Left ventricle myocardium inferior (tissue), 1 donor: ENCODE measurements around the gene CELF4. TPM values are rescaled to one million over a fixed set of nuclear protein-coding genes. Genes with fewer than 3 reads are reported as not detected.

Source experiments
- DNase-seq: peaks from one replicate; pipeline ENCODE4 v3.0.0-alpha.2; 2020
- H3K27ac ChIP-seq: fragments of 200-600 bp; replicated peaks from 2 replicates; pipeline ENCODE4 v1.8.0; 2021
- H3K27me3 ChIP-seq: fragments of 200-600 bp; 2 replicates; pipeline ENCODE4 v1.8.0; 2021; ENCODE audit warnings: low read depth
- H3K36me3 ChIP-seq: fragments of 200-600 bp; 2 replicates; pipeline ENCODE4 v1.8.0; 2021
- H3K4me1 ChIP-seq: fragments of 200-600 bp; 2 replicates; pipeline ENCODE4 v1.8.0; 2021
- H3K4me3 ChIP-seq: fragments of 200-600 bp; 2 replicates; pipeline ENCODE4 v1.8.0; 2021; ENCODE audit warnings: mild to moderate bottlenecking, moderate library complexity
- H3K9me3 ChIP-seq: fragments of 200-600 bp; replicated peaks from 2 replicates; pipeline ENCODE4 v1.8.0; 2021
- intact Hi-C: fragments of 100-400 bp; cut with micrococcal nuclease; formaldehyde crosslinking; loops from one replicate; pipeline ENCODE4 v1.11.0; 2022
- total RNA-seq: library from RNA; stranded (reverse); fragmentation: NEBNext Ultra II Directional; extraction: Animal tissue kit (Norgen Biotek cat#: 25700); gene quantifications from one replicate; pipeline ENCODE4 v1.2.1, GENCODE V29; 2021
- TF ChIP-seq, protein P1 (sequence below): fragments of 200-600 bp; IDR thresholded peaks from 2 replicates; pipeline ENCODE4 v1.8.0; 2021; ENCODE audit warnings: antibody characterized with exemption, mild to moderate bottlenecking, borderline replicate concordance
- donor health status: DM: no; HTN: yes; CAD: no; lungs with severe emphysema.

Gene CELF4
- total RNA-seq, 1 donor from 2014 or later: 0.60 TPM

DNA sequence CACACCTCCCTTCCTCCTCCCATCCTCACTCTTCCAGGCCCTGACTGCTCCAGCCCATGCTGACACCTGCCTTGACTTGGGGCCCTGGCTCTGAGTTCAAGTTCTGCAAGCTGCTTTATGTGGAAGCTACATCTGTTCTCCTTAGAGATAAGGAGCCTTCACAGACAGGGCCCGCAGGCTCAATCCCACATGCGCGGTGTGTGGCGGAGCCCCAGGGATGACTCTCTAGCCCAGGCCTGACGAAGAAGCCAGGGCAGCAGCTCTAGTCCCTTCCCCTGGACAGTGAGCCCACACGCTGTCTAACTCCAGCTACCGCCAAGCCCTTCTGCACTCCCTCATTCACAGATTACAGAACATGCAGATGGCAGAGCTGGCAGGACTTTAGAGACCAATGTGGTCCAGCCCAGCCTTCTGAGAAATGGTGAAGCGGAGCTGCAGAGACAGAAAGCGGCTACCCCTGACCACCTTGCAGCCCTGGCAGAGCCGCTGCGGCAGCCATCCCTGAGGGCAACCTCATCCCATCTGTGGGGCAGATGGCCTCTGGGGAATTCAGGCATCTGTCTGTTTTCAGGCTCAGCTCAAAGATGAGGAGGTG, 304.3 kb downstream of the CELF4 start:
- peaks cover 98% of the 10 kb centered on the region for H3K27me3 ChIP-seq
- H3K27ac ChIP-seq: no peak overlapping the region

DNA sequence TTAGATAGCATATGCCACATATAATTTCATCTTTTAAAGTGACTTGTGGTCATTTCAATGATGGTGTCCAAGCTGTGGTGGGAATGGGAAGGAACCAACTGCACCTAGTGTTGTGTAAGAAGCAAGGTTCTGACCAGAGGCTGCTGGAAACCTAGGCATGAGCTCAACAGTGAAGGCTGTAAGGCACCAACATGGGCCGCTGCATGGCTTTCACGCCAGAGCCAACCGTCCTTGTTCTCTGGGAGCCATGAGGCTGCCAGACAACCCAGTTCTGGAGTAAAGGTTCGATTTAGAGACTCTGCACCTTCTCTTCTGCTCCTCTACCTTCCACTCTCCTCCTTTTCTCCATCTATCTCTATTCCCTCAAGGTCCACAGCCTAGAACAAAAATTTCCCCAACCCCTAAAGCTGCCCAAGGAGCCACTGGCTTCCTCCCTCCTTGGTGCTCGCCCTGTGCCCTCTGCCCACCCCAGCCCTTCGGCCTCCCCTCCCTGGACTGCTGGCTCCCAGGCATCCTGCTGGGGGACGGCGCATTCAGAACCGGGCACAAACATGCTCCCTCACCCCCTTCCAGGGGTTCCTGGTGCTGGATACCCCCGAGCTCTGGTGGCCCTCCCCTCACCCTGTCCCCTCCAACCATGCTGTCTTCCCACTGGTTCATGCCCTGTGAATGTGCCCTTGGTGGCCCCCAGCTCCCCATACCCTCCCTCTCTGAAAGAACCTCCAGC, 305.1 kb downstream of the CELF4 start:
- intact Hi-C loops: no loop called here
- H3K4me1 ChIP-seq: no peaks in the 10 kb centered on the region
- H3K27ac ChIP-seq: no peak overlapping the region
- no peaks in the 10 kb centered on the region for H3K36me3 ChIP-seq
- DNase-seq: no peak
- peaks cover 98% of the 10 kb centered on the region for H3K27me3 ChIP-seq
- H3K4me3 ChIP-seq: no peak overlapping the region
- H3K9me3 ChIP-seq: no peaks in the 10 kb centered on the region
- TF ChIP-seq, protein P1, sequence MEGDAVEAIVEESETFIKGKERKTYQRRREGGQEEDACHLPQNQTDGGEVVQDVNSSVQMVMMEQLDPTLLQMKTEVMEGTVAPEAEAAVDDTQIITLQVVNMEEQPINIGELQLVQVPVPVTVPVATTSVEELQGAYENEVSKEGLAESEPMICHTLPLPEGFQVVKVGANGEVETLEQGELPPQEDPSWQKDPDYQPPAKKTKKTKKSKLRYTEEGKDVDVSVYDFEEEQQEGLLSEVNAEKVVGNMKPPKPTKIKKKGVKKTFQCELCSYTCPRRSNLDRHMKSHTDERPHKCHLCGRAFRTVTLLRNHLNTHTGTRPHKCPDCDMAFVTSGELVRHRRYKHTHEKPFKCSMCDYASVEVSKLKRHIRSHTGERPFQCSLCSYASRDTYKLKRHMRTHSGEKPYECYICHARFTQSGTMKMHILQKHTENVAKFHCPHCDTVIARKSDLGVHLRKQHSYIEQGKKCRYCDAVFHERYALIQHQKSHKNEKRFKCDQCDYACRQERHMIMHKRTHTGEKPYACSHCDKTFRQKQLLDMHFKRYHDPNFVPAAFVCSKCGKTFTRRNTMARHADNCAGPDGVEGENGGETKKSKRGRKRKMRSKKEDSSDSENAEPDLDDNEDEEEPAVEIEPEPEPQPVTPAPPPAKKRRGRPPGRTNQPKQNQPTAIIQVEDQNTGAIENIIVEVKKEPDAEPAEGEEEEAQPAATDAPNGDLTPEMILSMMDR: no peak

More for the DNA sequence above, 304.3 kb downstream of the CELF4 start:
- intact Hi-C loops: no loop called here
- TF ChIP-seq, protein P1: no peak
- Histone ChIP-seq H3K4me3 (no peak overlapping the region), H3K9me3 (no peaks in the 10 kb centered on the region), H3K4me1 (no peaks in the 10 kb centered on the region), H3K36me3 (no peaks in the 10 kb centered on the region)
- DNase-seq: no peak

DNA sequence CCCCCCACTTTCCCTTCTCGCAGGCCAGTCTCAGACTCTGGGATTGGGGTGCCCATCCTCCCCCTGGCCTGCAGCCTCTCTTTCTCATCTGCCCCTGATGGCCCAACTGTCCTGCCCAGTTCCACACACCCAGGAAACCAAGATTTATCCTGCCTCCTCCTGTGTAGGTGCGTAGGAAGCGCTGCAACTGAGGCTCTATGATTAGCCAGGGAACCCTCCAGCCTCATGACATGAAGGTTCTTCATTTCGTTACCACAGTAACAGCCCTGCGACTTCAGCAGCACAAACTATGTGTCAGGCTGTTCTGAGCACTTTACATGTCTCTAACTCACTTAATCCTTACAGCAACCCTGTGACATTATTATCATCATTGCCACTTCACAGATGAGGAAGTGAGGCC, 305.9 kb downstream of the CELF4 start:
- H3K27me3 ChIP-seq: peaks cover 99% of the 10 kb centered on the region
- intact Hi-C loops: no loop called here

DNA sequence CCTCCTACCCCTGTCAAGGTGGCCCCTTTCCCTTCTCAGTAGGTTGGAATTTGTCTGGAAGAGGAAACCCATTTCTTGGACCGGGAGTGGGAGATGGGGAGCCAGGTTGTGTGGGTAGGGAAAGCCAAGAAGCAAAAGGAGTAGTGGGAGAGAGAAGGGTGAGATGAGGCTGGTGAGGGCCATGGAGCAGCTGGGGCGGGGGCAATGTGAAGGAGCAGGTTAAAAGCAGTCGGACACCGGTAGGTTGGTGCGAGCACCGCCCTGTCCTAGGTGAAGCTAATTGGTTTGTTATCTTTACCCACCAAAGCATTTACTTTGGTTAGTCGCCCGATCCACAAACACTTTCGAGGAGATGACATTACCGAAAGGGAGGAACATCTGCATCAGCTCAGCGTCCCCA, 306.8 kb downstream of the CELF4 start:
- Histone ChIP-seq H3K4me3 (no peak overlapping the region), H3K36me3 (no peaks in the 10 kb centered on the region), H3K27ac (no peak overlapping the region), H3K9me3 (no peaks in the 10 kb centered on the region), H3K4me1 (peaks cover 8% of the 10 kb centered on the region), H3K27me3 (peaks cover 99% of the 10 kb centered on the region)
- DNase-seq: no peak
- intact Hi-C loops: no loop called here
- TF ChIP-seq, protein P1: no peak

More for the DNA sequence above, 305.9 kb downstream of the CELF4 start:
- Histone ChIP-seq H3K9me3 (no peaks in the 10 kb centered on the region), H3K4me1 (peaks cover 1% of the 10 kb centered on the region), H3K4me3 (no peak overlapping the region), H3K27ac (no peak overlapping the region), H3K36me3 (no peaks in the 10 kb centered on the region)
- no peak for DNase-seq
- TF ChIP-seq, protein P1: no peak

DNA sequence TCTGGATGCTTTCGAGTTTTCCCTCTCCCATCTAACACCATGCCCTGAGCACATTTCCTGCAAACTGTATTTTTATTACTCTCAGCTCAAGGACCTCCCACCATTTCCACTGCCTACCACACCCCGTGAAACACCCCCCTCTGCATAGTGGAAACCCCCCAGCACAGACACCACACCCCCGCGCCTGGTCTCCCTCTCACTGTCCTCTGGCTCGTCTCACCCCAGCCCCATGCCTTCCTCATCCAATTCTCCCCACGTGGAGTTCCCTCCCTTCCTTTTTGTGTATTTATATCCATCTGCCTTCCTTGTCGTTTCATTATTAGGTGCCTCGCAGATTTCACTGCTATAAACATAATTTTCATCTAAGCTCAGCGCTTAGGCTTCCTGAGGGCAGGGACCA, 307.5 kb downstream of the CELF4 start:
- H3K4me3 ChIP-seq: no peak overlapping the region
- no peak overlapping the region for H3K27ac ChIP-seq
- H3K27me3 ChIP-seq: peaks cover 99% of the 10 kb centered on the region
- H3K36me3 ChIP-seq: no peaks in the 10 kb centered on the region
- H3K9me3 ChIP-seq: no peaks in the 10 kb centered on the region
- no peak for DNase-seq
- intact Hi-C loops: no loop called here
- peaks cover 12% of the 10 kb centered on the region for H3K4me1 ChIP-seq
- TF ChIP-seq, protein P1: no peak
